Esophagus muscularis mucosa (tissue), 4 donors: ENCODE measurements around the gene TAF1C. TPM values are rescaled to one million over a fixed set of nuclear protein-coding genes. Genes with fewer than 3 reads are reported as not detected.
A peak's percentile ranks its signal among the peaks of the same experiment; 100 is the strongest.

Source experiments
- DNase-seq: peaks from one replicate; pipeline ENCODE4 v3.0.0-alpha.2; 2017; ENCODE audit errors: extremely low spot score
- H3K27ac ChIP-seq, 4 donors: fragments of 200-600 bp; sonication (generic); replicated peaks in 1 of 4; 1 replicate in 3 of 4; 2 replicates in 1 of 4; pipeline ENCODE4 v1.5.1; 2016 to 2019; ENCODE audit warnings: mild to moderate bottlenecking in 1 of 4
- H3K27me3 ChIP-seq, 4 donors: fragments of 200-600 bp; sonication (generic); one replicate each; pipeline versions ENCODE4 v1.5.1 to v1.6.0; 2016 to 2019
- H3K36me3 ChIP-seq, 4 donors: fragments of 200-600 bp; sonication (generic); one replicate each; pipeline ENCODE4 v1.5.1; 2016 to 2019
- H3K4me1 ChIP-seq, 4 donors: fragments of 200-600 bp; sonication (generic); one replicate each; pipeline ENCODE4 v1.5.1; 2016 to 2019
- H3K4me3 ChIP-seq, 4 donors: fragments of 200-600 bp; sonication (generic); 1 replicate in 2 of 4; 2 replicates in 2 of 4; pipeline ENCODE4 v1.5.1; 2016 to 2019; ENCODE audit warnings: mild to moderate bottlenecking in 4 of 4, moderate library complexity in 1 of 4
- H3K9me3 ChIP-seq, 4 donors: fragments of 200-600 bp; sonication (generic); 1 replicate in 3 of 4; 2 replicates in 1 of 4; pipeline ENCODE4 v1.5.1; 2016 to 2019
- CTCF ChIP-seq, 3 experiments: fragments of 200-600 bp in 2 of 3; fragments of 450-650 bp in 1 of 3; sonication (generic) in 2 of 3; IDR thresholded peaks; one replicate each; pipeline ENCODE4 v1.5.1; 2017 to 2019; ENCODE audit warnings: antibody characterized with exemption in 3 of 3, mild to moderate bottlenecking in 2 of 3, moderate library complexity in 1 of 3
- EP300 ChIP-seq: sonication (generic); formaldehyde crosslinking; IDR thresholded peaks from one replicate; pipeline ENCODE4 v1.6.1; 2017; ENCODE audit warnings: antibody characterized with exemption
- POLR2A ChIP-seq: fragments of 450-650 bp; IDR thresholded peaks from one replicate; pipeline ENCODE4 v1.6.1; 2017; ENCODE audit warnings: antibody characterized with exemption, moderate library complexity, mild to moderate bottlenecking, low read depth
- POLR2AphosphoS5 ChIP-seq, 2 donors: sonication (generic); formaldehyde crosslinking; IDR thresholded peaks; one replicate each; pipeline ENCODE4 v1.6.1; 2017; ENCODE audit warnings: antibody characterized with exemption in 2 of 2
- WGBS: methylation state at CpG from one replicate; pipeline ENCODE4 v1.1.5; 2018; 5-methylcytosine and 5-hydroxymethylcytosine counted together
- intact Hi-C: fragments of 100-400 bp; cut with DNase I; formaldehyde crosslinking; loops from one replicate; pipeline ENCODE4 v1.15.1; 2023
- total RNA-seq, 4 donors: library from RNA; depleted of rRNA; stranded (reverse); fragments of >200 nt; gene quantifications; one replicate each; pipeline versions ENCODE4 v1.1.0 to v1.2.1, GENCODE V29; 2016

The TAF1C gene
- total RNA-seq, 4 donors from 2014 or later: 15.6 to 39.6 (median 21.8) TPM

- Histone ChIP-seq H3K4me1 (peaks cover 0 to 5% (median 2%) of the 10 kb centered on the region in 4 donors), H3K4me3 (no peak overlapping the region), H3K9me3 (no peaks in the 10 kb centered on the region), H3K36me3 (no peaks in the 10 kb centered on the region), H3K27me3 (peaks cover 0 to 16% (median 0%) of the 10 kb centered on the region in 4 donors), H3K27ac (no peak overlapping the region)
- intact Hi-C loops: no loop called here
- DNase-seq: no peak
- WGBS: 85% methylated on average over 16 of the region's 16 CpGs
- TF ChIP-seq EP300 (no peak), POLR2A (no peak), CTCF (IDR thresholded peaks at IDR 0.05) (no peak), POLR2AphosphoS5 (IDR thresholded peaks at IDR 0.05) (no peak)
These were observed 4.6 kb upstream of the TAF1C start for GRCh38 chr16:84191466-84191865.

GRCh38 chr16:84190731-84191388, 4.0 kb upstream of the TAF1C start, which contains the start of gene ADAD2:
TSS of gene ADAD2 (plus strand) at chr16:84191157. CDS start at chr16:84191231, 74 bp downstream.
- Histone ChIP-seq H3K9me3 (no peaks in the 10 kb centered on the region), H3K4me1 (peaks cover 5 to 11% (median 7%) of the 10 kb centered on the region in 4 donors), H3K27me3 (peaks cover 0 to 12% (median 0%) of the 10 kb centered on the region in 4 donors), H3K27ac (no peak within 1 kb of the TSS), H3K4me3 (no peak within 1 kb of the TSS), H3K36me3 (no peaks in the 10 kb centered on the region)
- WGBS: 90% methylated on average over 29 of the region's 47 CpGs
- intact Hi-C loops: no loop called here
- TF ChIP-seq EP300 (no peak), POLR2A (no peak), POLR2AphosphoS5 (IDR thresholded peaks at IDR 0.05) (no peak), CTCF (IDR thresholded peaks at IDR 0.05) (no peak)
- DNase-seq: no peak

DNA sequence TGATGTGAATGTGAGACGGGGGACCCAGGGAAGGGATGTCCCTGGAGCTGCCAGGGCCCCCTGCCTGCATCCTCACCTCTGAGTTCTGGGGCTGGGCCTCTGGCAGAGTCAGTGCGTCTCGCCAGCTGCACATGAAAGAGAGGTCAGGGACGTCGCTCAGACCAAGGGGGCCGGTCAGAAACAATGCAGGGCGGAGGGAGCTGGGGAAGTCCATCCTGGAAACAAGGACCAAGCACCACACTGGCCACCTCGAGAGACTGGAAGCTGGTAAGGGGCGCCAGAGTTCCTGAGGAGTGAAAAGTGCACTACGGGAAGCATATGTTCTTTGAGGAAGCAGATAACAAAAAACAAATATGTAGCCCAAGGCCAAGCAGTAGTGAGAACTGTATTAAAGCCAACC, 2.1 kb downstream of the TAF1C start:
- Histone ChIP-seq H3K27me3 (no peaks in the 10 kb centered on the region), H3K4me1 (peaks cover 18 to 48% (median 42%) of the 10 kb centered on the region in 4 donors), H3K36me3 (peaks cover 18 to 53% (median 50%) of the 10 kb centered on the region in 4 donors), H3K27ac (peak overlapping the region in 2 of 4 donors; percentile 42 to 79), H3K4me3 (peak overlapping the region in 1 of 4 donors; percentile 86), H3K9me3 (no peaks in the 10 kb centered on the region)
- TF ChIP-seq CTCF (IDR thresholded peaks at IDR 0.05) (no peak), POLR2AphosphoS5 (IDR thresholded peaks at IDR 0.05) (peak in 1 of 2 donors; percentile 30)
- 74% methylated on average over 10 of the region's 10 CpGs for WGBS
- intact Hi-C loops: loop anchor here (10.0 kb wide), 2 partner anchors 70 to 230 kb away; partner anchors contain the start of genes MBTPS1 and OSGIN1
- DNase-seq: no peak

GRCh38 chr16:84183911-84184591, 2.8 kb downstream of the TAF1C start:
- DNase-seq: no peak
- Histone ChIP-seq H3K4me1 (peaks cover 20 to 49% (median 42%) of the 10 kb centered on the region in 4 donors), H3K27me3 (no peaks in the 10 kb centered on the region), H3K27ac (peak overlapping the region in 3 of 4 donors; percentile 5 to 33 (median 30)), H3K9me3 (no peaks in the 10 kb centered on the region), H3K4me3 (no peak overlapping the region), H3K36me3 (peaks cover 20 to 60% (median 57%) of the 10 kb centered on the region in 4 donors)
- TF ChIP-seq CTCF (IDR thresholded peaks at IDR 0.05): peak in 1 of 3 experiments; percentile 30
- TF ChIP-seq POLR2A: no peak
- TF ChIP-seq POLR2AphosphoS5 (IDR thresholded peaks at IDR 0.05): no peak
- TF ChIP-seq EP300: no peak
- intact Hi-C loops: loop anchor here (10.0 kb wide), 2 partner anchors 69 to 229 kb away; partner anchors contain the start of genes MBTPS1 and OSGIN1
- WGBS: 82% methylated on average over 11 of the region's 11 CpGs
